Right atrium auricular region (tissue), 2 donors: ENCODE results near the gene INPP5A. TPM values are rescaled to one million over a fixed set of nuclear protein-coding genes. Genes with fewer than 3 reads are reported as not detected.

Experiments
- DNase-seq: peaks from one replicate; pipeline ENCODE4 v3.0.0-alpha.2; 2019; ENCODE audit warnings: low spot score
- H3K27ac ChIP-seq, 2 donors: fragments of 200-600 bp; sonication (generic); 1 replicate in 1 of 2; 2 replicates in 1 of 2; pipeline ENCODE4 v1.5.1; 2016 to 2019
- H3K27me3 ChIP-seq, 2 donors: fragments of 200-600 bp; sonication (generic); one replicate each; pipeline versions ENCODE4 v1.5.1 to v1.6.0; 2017 to 2019
- H3K36me3 ChIP-seq: fragments of 200-600 bp; sonication (generic); one replicate; pipeline ENCODE4 v1.5.1; 2016
- H3K4me1 ChIP-seq, 2 donors: fragments of 200-600 bp; sonication (generic); one replicate each; pipeline versions ENCODE4 v1.5.1 to v1.6.0; 2017 to 2019
- H3K4me3 ChIP-seq, 2 donors: fragments of 200-600 bp; sonication (generic); 1 replicate in 1 of 2; 2 replicates in 1 of 2; pipeline ENCODE4 v1.5.1; 2017 to 2019; ENCODE audit warnings: mild to moderate bottlenecking in 1 of 2, moderate library complexity in 1 of 2
- H3K9me3 ChIP-seq, 2 donors: fragments of 200-600 bp; sonication (generic); one replicate each; pipeline ENCODE4 v1.5.1; 2019
- CTCF ChIP-seq, 2 donors: fragments of 200-600 bp; sonication (generic); IDR thresholded peaks; one replicate each; pipeline ENCODE4 v1.5.1; 2019; ENCODE audit warnings: antibody characterized with exemption in 2 of 2
- total RNA-seq, 2 donors: library from RNA; depleted of rRNA; stranded (reverse); fragments of >200 nt; gene quantifications; one replicate each; pipeline ENCODE4 v1.1.0, GENCODE V29; 2016

Gene INPP5A
- total RNA-seq, 2 donors from 2014 or later = 116 to 143 TPM

GRCh38 chr10:132583456-132583855 lies 45.9 kb downstream of the INPP5A start:
- Histone ChIP-seq H3K4me1 (peaks cover 0 to 48% of the 10 kb centered on the region in 2 donors), H3K36me3 (no peaks in the 10 kb centered on the region), H3K4me3 (no peak overlapping the region), H3K27me3 (no peaks in the 10 kb centered on the region), H3K9me3 (no peaks in the 10 kb centered on the region), H3K27ac (no peak overlapping the region)
- TF ChIP-seq CTCF (IDR thresholded peaks at IDR 0.05) = no peak
- no peak for DNase-seq

- Histone ChIP-seq H3K4me3 (no peak overlapping the region), H3K27ac (no peak overlapping the region), H3K36me3 (no peaks in the 10 kb centered on the region), H3K9me3 (no peaks in the 10 kb centered on the region), H3K27me3 (no peaks in the 10 kb centered on the region), H3K4me1 (peaks cover 0 to 48% of the 10 kb centered on the region in 2 donors)
- TF ChIP-seq CTCF (IDR thresholded peaks at IDR 0.05) = no peak
- DNase-seq = no peak
These were observed 46.5 kb downstream of the INPP5A start for GRCh38 chr10:132584081-132584480.

- TF ChIP-seq CTCF (IDR thresholded peaks at IDR 0.05) = no peak
- H3K27me3 ChIP-seq = no peaks in the 10 kb centered on the region
- no peaks in the 10 kb centered on the region for H3K36me3 ChIP-seq
- no peak overlapping the region for H3K4me3 ChIP-seq
- H3K27ac ChIP-seq = peak overlapping the region; percentile 21 to 22
- peaks cover 0 to 57% of the 10 kb centered on the region in 2 donors for H3K4me1 ChIP-seq
- peak; percentile 69 for DNase-seq
- no peaks in the 10 kb centered on the region for H3K9me3 ChIP-seq
These were observed 48.4 kb downstream of the INPP5A start for GRCh38 chr10:132585732-132586722.

GRCh38 chr10:132586739-132587138 lies 49.2 kb downstream of the INPP5A start:
- no peak for DNase-seq
- no peaks in the 10 kb centered on the region for H3K27me3 ChIP-seq
- H3K4me3 ChIP-seq = no peak overlapping the region
- no peaks in the 10 kb centered on the region for H3K9me3 ChIP-seq
- H3K36me3 ChIP-seq = no peaks in the 10 kb centered on the region
- TF ChIP-seq CTCF (IDR thresholded peaks at IDR 0.05) = no peak
- peak overlapping the region in 1 of 2 donors; percentile 22 for H3K27ac ChIP-seq
- peaks cover 0 to 64% of the 10 kb centered on the region in 2 donors for H3K4me1 ChIP-seq

- DNase-seq = peak; percentile 55
- Histone ChIP-seq H3K9me3 (no peaks in the 10 kb centered on the region), H3K4me3 (no peak overlapping the region), H3K36me3 (no peaks in the 10 kb centered on the region), H3K27ac (no peak overlapping the region), H3K4me1 (peaks cover 0 to 68% of the 10 kb centered on the region in 2 donors), H3K27me3 (no peaks in the 10 kb centered on the region)
- no peak for TF ChIP-seq CTCF (IDR thresholded peaks at IDR 0.05)
These were observed 49.6 kb downstream of the INPP5A start for GRCh38 chr10:132587175-132587574.
